Aorta (tissue), 5 donors: ENCODE data around the gene FBN2. TPM values are rescaled to one million over a fixed set of nuclear protein-coding genes. Genes with fewer than 3 reads are reported as not detected.

Experiments
- ATAC-seq: fragments of 200-7000 bp; cut with Tn5 transposase; one replicate; pipeline ENCODE4 v1.9.1; 2022; ENCODE audit warnings: moderate library complexity; ENCODE audit not compliant: low FRiP score
- DNase-seq, 2 donors: peaks; one replicate each; pipeline ENCODE4 v3.0.0-alpha.2; 2020
- H3K27ac ChIP-seq, 2 donors: one replicate each; pipeline ENCODE4 v1.5.1; 2013; ENCODE audit warnings: low read length in 2 of 2, mild to moderate bottlenecking in 2 of 2, moderate library complexity in 2 of 2, control low read depth in 1 of 2, inconsistent platforms in 1 of 2, low read depth in 1 of 2
- H3K27me3 ChIP-seq, 2 donors: one replicate each; pipeline ENCODE4 v1.6.1; 2013; ENCODE audit warnings: control low read depth in 1 of 2, low read length in 1 of 2, mild to moderate bottlenecking in 1 of 2, moderate library complexity in 1 of 2; ENCODE audit not compliant: insufficient read depth in 2 of 2, control insufficient read depth in 1 of 2
- H3K36me3 ChIP-seq, 2 donors: one replicate each; pipeline ENCODE4 v1.6.1; 2013; ENCODE audit warnings: control low read depth in 1 of 2, low read length in 1 of 2, mild to moderate bottlenecking in 1 of 2; ENCODE audit not compliant: insufficient read depth in 2 of 2, control insufficient read depth in 1 of 2
- H3K4me1 ChIP-seq, 2 donors: one replicate each; pipeline ENCODE4 v1.6.1; 2013; ENCODE audit warnings: low read length in 2 of 2, control low read depth in 1 of 2, mild to moderate bottlenecking in 1 of 2, moderate library complexity in 1 of 2; ENCODE audit not compliant: insufficient read depth in 2 of 2, control insufficient read depth in 1 of 2
- H3K4me3 ChIP-seq, 2 donors: one replicate each; pipeline ENCODE4 v1.5.1; 2013; ENCODE audit warnings: low read length in 2 of 2, control low read depth in 1 of 2, mild to moderate bottlenecking in 1 of 2
- H3K9me3 ChIP-seq: one replicate; pipeline ENCODE4 v1.6.1; 2013; ENCODE audit warnings: mild to moderate bottlenecking, low read length; ENCODE audit not compliant: control insufficient read depth
- WGBS, 2 donors: extraction: QIAGEN DNeasy Blood & Tissue Kit; methylation state at CpG; one replicate each; pipeline ENCODE4 v1.1.7; 2013; 5-methylcytosine and 5-hydroxymethylcytosine counted together
- intact Hi-C, 2 donors: fragments of 100-400 bp; cut with DNase I; formaldehyde crosslinking; loops; one replicate each; pipeline versions ENCODE4 v1.14.2 to v1.15.0; 2022
- polyA plus RNA-seq, 2 donors: library from polyadenylated mRNA; stranded (reverse); fragments of 200-250 nt; gene quantifications; one replicate each; pipeline ENCODE4 v1.2.3, GENCODE V29; 2013
- total RNA-seq, 2 donors: library from RNA; stranded (reverse); fragmentation: NEBNext Ultra II Directional; extraction: Animal tissue kit (Norgen Biotek cat#: 25700); gene quantifications; one replicate each; pipeline ENCODE4 v1.2.1, GENCODE V29; 2021
- donor health status: healthy with polysubstance abuse.
- donor health status: Bipolar disorder and iron deficiency.
- donor health status: DM: no; HTN: no; CAD: no.
- donor health status: DM: no; HTN: no; CAD: no.
- donor health status: DM: yes; HTN: yes; CAD: no.

Gene FBN2
- total and polyA plus RNA-seq, 4 donors: 0.25 to 1.5 (median 0.84) TPM; not detected in 1

GRCh38 chr5:128343168-128343567 is 194.9 kb downstream of the FBN2 start:
- intact Hi-C loops: no loop called here
- 84 to 86% methylated on average over 4 of the region's 4 CpGs for WGBS, 2 donors

GRCh38 chr5:128341056-128341455 is 197.0 kb downstream of the FBN2 start:
- H3K9me3 ChIP-seq: no peaks in the 10 kb centered on the region
- no peak for ATAC-seq
- intact Hi-C loops: no loop called here
- no peak overlapping the region for H3K27ac ChIP-seq
- H3K27me3 ChIP-seq: no peaks in the 10 kb centered on the region
- H3K4me1 ChIP-seq: no peaks in the 10 kb centered on the region
- no peaks in the 10 kb centered on the region for H3K36me3 ChIP-seq
- 84 to 88% methylated on average over 3 of the region's 3 CpGs for WGBS, 2 donors
- no peak for DNase-seq
- no peak overlapping the region for H3K4me3 ChIP-seq

More at GRCh38 chr5:128343168-128343567, 194.9 kb downstream of the FBN2 start:
- H3K4me3 ChIP-seq: no peak overlapping the region
- DNase-seq (no peak), ATAC-seq (no peak)
- no peaks in the 10 kb centered on the region for H3K4me1 ChIP-seq
- H3K27me3 ChIP-seq: no peaks in the 10 kb centered on the region
- no peaks in the 10 kb centered on the region for H3K36me3 ChIP-seq
- H3K27ac ChIP-seq: no peak overlapping the region
- no peaks in the 10 kb centered on the region for H3K9me3 ChIP-seq

- WGBS, 2 donors: 94 to 98% methylated on average over 2 of the region's 2 CpGs
- no peak overlapping the region for H3K4me3 ChIP-seq
- no peaks in the 10 kb centered on the region for H3K27me3 ChIP-seq
- no peak for DNase-seq
- no peak for ATAC-seq
- intact Hi-C loops: no loop called here
- no peaks in the 10 kb centered on the region for H3K36me3 ChIP-seq
- no peaks in the 10 kb centered on the region for H3K4me1 ChIP-seq
- no peak overlapping the region for H3K27ac ChIP-seq
- H3K9me3 ChIP-seq: no peaks in the 10 kb centered on the region
These were observed 197.4 kb downstream of the FBN2 start for GRCh38 chr5:128340648-128341047.

GRCh38 chr5:128339585-128339984 is 198.5 kb downstream of the FBN2 start:
- Histone ChIP-seq H3K27ac (no peak overlapping the region), H3K36me3 (no peaks in the 10 kb centered on the region), H3K27me3 (no peaks in the 10 kb centered on the region), H3K4me3 (no peak overlapping the region), H3K4me1 (no peaks in the 10 kb centered on the region), H3K9me3 (no peaks in the 10 kb centered on the region)
- ATAC-seq: no peak
- intact Hi-C loops: no loop called here
- no peak for DNase-seq
- WGBS, 2 donors: 89 to 97% methylated on average over 3 of the region's 3 CpGs

- Histone ChIP-seq H3K4me1 (no peaks in the 10 kb centered on the region), H3K27ac (no peak overlapping the region), H3K4me3 (no peak overlapping the region), H3K36me3 (no peaks in the 10 kb centered on the region), H3K27me3 (no peaks in the 10 kb centered on the region), H3K9me3 (no peaks in the 10 kb centered on the region)
- DNase-seq (no peak), ATAC-seq (no peak)
- intact Hi-C loops: no loop called here
- WGBS, 2 donors: 88 to 92% methylated on average over 12 of the region's 12 CpGs
These were observed 199.4 kb downstream of the FBN2 start for GRCh38 chr5:128338649-128339048.

- Histone ChIP-seq H3K27ac (no peak overlapping the region), H3K9me3 (peaks cover 2% of the 10 kb centered on the region), H3K27me3 (no peaks in the 10 kb centered on the region), H3K4me1 (no peaks in the 10 kb centered on the region), H3K36me3 (no peaks in the 10 kb centered on the region), H3K4me3 (no peak overlapping the region)
- intact Hi-C loops: no loop called here
- no peak for DNase-seq
- 79 to 85% methylated on average over 3 of the region's 3 CpGs for WGBS, 2 donors
- ATAC-seq: no peak
These were observed 202.7 kb downstream of the FBN2 start for GRCh38 chr5:128335339-128335738.

- H3K4me3 ChIP-seq: no peak overlapping the region
- WGBS, 2 donors: 78 to 83% methylated on average over 9 of the region's 9 CpGs
These were observed 203.9 kb downstream of the FBN2 start for GRCh38 chr5:128334010-128334716.

GRCh38 chr5:128331261-128331660 is 206.8 kb downstream of the FBN2 start:
- WGBS, 2 donors: 92 to 96% methylated on average over 5 of the region's 5 CpGs
- intact Hi-C loops: no loop called here
- Histone ChIP-seq H3K36me3 (no peaks in the 10 kb centered on the region), H3K4me1 (peaks cover 0 to 2% of the 10 kb centered on the region in 2 donors), H3K4me3 (no peak overlapping the region), H3K27me3 (peaks cover 0 to 2% of the 10 kb centered on the region in 2 donors), H3K27ac (no peak overlapping the region), H3K9me3 (peaks cover 2% of the 10 kb centered on the region)
- no peak for ATAC-seq
- no peak for DNase-seq

More at GRCh38 chr5:128334010-128334716, 203.9 kb downstream of the FBN2 start:
- Histone ChIP-seq H3K27me3 (no peaks in the 10 kb centered on the region), H3K9me3 (peaks cover 2% of the 10 kb centered on the region), H3K36me3 (no peaks in the 10 kb centered on the region), H3K4me1 (no peaks in the 10 kb centered on the region), H3K27ac (no peak overlapping the region)
- DNase-seq (no peak), ATAC-seq (no peak)
- intact Hi-C loops: no loop called here

- ATAC-seq: no peak
- 89 to 90% methylated on average over 3 of the region's 3 CpGs for WGBS, 2 donors
- Histone ChIP-seq H3K27me3 (peaks cover 0 to 2% of the 10 kb centered on the region in 2 donors), H3K4me3 (no peak overlapping the region), H3K9me3 (peaks cover 2% of the 10 kb centered on the region), H3K36me3 (no peaks in the 10 kb centered on the region), H3K27ac (no peak overlapping the region), H3K4me1 (peaks cover 0 to 2% of the 10 kb centered on the region in 2 donors)
- no peak for DNase-seq
- intact Hi-C loops: no loop called here
These were observed 208.6 kb downstream of the FBN2 start for GRCh38 chr5:128329386-128329939.
